AG09309 (cell line): ENCODE data around the gene C1QA.

ENCODE experiments used
- DNase-seq: peaks from one replicate; pipeline ENCODE4 v3.0.0-alpha.2; 2010; ENCODE audit warnings: low read depth
- H3K4me3 ChIP-seq: 2 replicates; pipeline ENCODE4 v1.5.1; 2011; ENCODE audit warnings: mild to moderate bottlenecking, low read depth, low read length, moderate library complexity; ENCODE audit not compliant: control insufficient read depth
- CTCF ChIP-seq: IDR thresholded peaks from 2 replicates; pipeline ENCODE4 v1.5.1; 2011; ENCODE audit warnings: mild to moderate bottlenecking, low read depth, low read length, inconsistent platforms; ENCODE audit not compliant: insufficient read depth, control insufficient read depth; ENCODE audit errors: missing control alignments

The C1QA gene

GRCh38 chr1:22676916-22677583 is 40.6 kb downstream of the C1QA start:
- no peak overlapping the region for H3K4me3 ChIP-seq
- no peak for TF ChIP-seq CTCF
- DNase-seq = no peak

DNA sequence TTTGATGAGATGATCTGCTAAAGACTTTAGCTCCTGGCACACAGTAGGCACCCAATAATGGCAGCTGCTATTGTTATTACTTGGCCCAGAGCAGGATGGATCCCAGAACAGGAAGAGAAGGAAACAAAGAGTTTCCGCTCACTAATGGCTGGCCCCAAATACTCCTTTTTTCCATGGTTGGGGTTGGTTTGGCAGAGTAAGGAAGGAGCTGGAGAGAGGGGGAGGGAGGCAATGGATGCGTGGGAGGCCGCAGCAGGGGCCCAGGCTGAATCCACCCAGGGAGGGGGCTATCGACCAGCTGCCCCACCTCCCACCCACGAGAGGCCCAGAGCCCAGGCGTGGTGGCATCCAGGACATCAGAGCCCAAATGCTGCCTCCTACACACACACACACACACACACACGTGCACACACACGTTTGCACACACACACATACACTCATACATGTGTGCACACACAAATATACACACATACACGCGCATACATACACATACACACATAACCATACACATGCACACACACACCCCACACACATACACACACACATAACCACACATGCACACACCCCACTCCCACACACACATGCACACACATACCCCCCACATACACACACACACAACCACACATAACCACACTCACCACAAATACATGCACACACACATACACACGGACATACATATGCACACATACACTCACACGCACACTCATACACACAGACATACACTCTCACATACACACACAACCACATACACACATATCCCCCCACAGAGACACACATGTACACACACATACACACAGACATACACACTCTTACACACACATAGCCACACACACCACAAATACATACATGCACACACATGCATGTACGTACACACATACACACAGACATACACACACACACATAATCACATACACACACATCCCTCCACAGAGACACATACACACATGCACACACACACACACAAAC is 41.8 kb downstream of the C1QA start:
- H3K4me3 ChIP-seq = no peak overlapping the region
- no peak for DNase-seq
- no peak for TF ChIP-seq CTCF

DNA sequence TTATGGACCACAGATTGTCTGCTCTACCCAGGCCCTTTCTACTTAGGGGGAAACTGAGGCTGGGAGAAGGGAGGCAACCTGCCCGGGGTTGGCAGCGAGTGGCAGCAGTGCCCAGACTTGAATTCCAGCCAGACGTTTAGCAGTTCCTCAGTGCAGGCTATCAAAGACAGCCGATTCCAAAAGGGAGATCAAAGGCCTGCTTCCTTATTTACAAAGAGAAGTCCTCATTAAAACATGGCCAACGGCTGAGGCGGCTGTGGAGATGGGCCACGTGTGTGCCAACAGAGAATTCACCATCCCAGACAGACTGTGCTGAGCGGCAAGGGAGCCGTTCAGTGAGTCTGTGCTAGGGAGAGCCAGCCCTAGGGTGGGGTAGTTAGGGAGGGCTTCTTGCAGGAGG is 44.3 kb downstream of the C1QA start:
- no peak for TF ChIP-seq CTCF
- H3K4me3 ChIP-seq = no peak overlapping the region
- DNase-seq = no peak

DNA sequence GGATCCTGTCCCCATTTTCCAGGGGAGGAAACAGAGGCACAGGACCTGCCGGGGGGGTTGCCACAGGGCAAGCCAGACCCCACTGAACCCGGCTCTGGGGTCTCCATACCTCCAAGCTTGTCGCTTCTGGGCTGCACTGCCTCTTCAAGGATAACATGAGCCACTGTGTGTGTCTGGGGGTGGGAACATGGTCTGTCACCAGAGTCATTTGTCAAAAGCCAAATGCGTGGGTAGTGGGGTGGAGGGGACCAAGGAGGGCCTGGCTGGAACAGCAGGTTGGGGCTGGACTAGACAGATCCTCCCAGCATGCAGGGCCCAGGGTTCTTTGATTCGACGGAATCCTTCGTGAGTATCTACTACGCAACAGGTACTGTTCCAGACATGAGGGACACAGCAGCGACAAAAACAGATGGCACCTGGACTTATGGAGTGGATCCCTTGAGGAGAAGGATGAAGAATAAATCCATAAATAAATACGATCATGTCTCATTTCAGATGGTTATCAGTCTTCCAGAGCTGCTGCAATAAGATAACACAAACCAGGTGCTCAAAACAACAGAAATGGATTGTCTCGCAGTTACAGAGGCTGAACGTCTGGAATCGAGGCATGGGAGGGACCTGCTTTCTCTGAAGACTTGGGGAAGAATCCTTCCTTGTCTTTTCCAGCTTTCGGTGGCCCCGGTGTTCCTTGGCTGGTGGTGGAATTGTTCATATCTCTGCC is 45.3 kb downstream of the C1QA start:
- H3K4me3 ChIP-seq = no peak overlapping the region
- DNase-seq = no peak
- no peak for TF ChIP-seq CTCF

- no peak for TF ChIP-seq CTCF
- no peak overlapping the region for H3K4me3 ChIP-seq
Measured at GRCh38 chr1:22683547-22683946, 47.1 kb downstream of the C1QA start.

GRCh38 chr1:22685591-22686059 is 49.2 kb downstream of the C1QA start:
- no peak for TF ChIP-seq CTCF

More at GRCh38 chr1:22683547-22683946, 47.1 kb downstream of the C1QA start:
- no peak for DNase-seq

More at GRCh38 chr1:22685591-22686059, 49.2 kb downstream of the C1QA start:
- no peak overlapping the region for H3K4me3 ChIP-seq
- DNase-seq = no peak
